HS-5 (cell line): ENCODE results near the gene KBTBD12.
"Not testable (repeated sequence)": the region's sequence is repeated elsewhere in the genome, so short reads cannot be mapped to it uniquely, and the experiment has no call there.

Experiments
- DNase-seq: peaks from one replicate; pipeline ENCODE4 v3.0.0-alpha.2; 2012; ENCODE audit warnings: low read depth

KBTBD12 gene

GRCh38 chr3:127903611-127904375 is 11.2 kb upstream of the KBTBD12 start:
- no peak for DNase-seq

DNA sequence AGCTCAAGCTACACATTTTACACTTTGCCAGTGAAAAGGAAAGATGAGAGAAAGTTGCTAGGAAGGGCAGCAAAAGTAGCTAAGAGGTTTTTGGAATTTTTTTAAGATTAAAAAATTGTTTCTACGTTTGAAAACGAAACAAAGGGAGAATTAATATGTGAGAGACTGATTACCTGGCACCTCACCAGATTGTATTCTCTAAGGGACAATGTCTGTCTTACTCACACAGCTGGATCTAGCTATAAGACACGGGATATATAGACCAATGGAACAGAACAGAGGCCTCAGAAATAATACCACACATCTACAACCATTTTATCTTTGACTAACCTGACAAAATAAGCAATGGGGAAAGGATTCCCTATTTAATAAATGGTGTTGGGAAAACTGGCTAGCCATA is 9.5 kb upstream of the KBTBD12 start:
- no peak for DNase-seq

GRCh38 chr3:127906653-127907052 is 8.4 kb upstream of the KBTBD12 start:
- DNase-seq, result not testable (repeated sequence)

DNA sequence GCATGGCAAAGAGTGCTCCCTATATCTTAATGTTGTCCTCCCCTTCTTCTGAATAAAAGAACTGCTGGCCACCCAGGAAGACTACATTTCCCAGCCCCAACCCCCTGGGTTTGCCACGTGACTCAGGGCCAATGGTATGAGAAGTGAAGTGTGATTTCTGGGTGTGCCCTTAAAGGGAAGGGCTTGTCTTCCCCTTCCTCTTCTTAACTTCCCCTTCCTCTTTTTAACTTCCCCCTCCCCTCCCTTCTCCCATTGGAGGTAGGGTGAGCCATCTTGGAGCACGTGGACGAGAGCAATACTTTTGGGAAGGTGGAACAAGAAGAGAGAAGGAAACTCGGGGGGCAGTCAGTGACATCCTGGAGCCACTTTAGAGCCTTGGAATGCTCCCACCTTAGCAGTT is 6.8 kb upstream of the KBTBD12 start:
- DNase-seq, result no peak

- DNase-seq, result no peak
These were observed 6.1 kb upstream of the KBTBD12 start for GRCh38 chr3:127908951-127909350.

DNA sequence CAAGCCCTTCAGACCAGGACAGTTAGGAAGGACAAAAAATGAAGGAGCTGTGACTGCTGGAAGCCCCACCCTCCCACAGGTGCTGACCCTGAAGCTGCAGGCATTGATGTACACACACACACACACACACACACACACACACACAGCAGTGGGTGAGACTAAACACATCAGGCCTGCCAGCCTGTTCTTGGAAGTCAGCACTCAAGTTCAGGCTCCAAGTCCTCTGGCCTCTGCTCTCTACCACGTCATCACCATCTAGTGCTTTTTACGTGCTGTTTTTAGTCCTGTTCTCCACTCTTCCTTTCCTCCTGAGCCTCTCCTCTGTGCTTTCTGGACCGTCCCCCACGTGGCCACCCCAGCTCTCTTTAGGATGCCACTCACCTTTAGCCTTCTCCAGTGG is 5.4 kb upstream of the KBTBD12 start:
- no peak for DNase-seq

DNA sequence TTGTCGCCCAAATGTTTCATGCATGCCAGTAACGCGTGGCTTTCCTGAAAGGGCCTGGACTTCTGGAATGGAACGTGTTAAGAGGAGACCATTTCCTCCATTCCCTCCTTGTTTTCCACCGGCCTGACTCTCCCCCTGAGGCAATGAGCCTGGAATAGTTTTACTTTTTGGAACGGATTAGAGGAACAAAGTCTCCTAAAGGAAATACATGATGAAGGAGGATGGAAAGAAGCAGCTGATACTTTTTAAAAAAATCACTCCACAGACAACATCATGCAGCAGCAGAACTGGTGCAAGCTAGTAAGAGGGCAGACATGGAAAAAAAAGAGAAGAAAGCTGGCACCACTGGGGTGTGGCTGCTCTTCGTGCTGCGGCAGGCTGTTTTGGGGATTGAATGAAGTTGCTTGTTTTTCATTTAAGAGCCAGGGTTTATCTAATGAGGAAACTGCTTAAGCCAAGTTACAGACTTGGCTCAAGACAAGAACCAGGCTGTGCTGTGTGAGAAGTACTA is 3.6 kb upstream of the KBTBD12 start:
- no peak for DNase-seq

DNA sequence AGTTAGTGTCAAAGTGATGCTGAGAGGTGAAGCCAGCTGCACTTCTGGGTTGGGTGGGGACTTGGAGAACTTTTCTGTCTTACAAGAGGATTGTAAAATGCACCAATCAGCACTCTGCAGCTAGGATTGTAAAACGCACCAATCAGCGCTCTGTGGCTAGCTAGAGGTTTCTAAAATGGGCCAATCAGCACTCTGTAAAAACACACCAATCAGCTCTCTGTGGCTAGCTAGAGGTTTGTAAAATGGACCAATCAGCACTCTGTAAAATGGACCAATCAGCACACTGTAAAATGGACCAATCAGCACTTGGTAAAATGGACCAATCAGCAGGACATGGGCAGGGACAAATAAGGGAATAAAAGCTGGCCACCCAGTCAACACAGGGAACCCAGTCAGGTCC is 1.2 kb upstream of the KBTBD12 start:
- not testable (repeated sequence) for DNase-seq

DNA sequence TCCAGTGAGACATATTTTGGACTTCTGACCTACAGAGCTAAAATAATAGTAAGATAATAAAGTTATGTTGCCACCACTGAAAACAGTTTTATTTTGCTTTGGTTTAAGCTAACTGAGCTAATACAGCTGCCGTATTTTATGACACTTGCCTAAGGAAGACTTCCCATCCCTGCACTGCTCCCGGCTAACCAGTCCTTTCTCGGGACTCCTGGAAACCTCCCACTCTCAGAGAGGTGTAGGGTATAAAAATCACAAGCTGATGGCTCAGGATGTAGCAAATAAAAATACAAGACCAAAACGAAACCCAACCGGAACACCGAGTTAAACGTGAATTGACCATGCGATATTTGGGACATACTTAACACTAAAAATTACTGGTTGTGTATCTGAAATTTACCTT is 448 bp upstream of the KBTBD12 start:
- DNase-seq, result no peak

- DNase-seq, result no peak
These were observed 983 bp downstream of the KBTBD12 start for GRCh38 chr3:127915937-127916493.

- no peak for DNase-seq
These were observed 5.7 kb downstream of the KBTBD12 start for GRCh38 chr3:127920738-127921137.

DNA sequence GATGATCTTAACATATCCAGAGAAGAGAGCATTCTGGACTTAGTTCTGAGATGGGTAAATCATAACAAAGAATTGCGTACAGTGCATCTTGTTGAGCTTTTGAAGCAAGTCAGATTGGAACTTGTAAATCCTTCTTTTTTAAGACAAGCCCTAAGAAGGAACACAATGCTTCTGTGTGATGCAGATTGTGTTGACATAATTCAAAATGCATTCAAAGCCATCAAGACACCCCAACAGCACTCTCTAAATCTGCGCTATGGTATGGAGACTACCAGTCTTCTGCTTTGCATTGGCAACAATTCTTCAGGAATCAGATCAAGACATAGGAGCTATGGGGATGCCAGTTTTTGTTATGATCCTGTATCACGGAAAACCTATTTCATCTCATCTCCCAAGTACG is 8.6 kb downstream of the KBTBD12 start:
- DNase-seq, result no peak

DNA sequence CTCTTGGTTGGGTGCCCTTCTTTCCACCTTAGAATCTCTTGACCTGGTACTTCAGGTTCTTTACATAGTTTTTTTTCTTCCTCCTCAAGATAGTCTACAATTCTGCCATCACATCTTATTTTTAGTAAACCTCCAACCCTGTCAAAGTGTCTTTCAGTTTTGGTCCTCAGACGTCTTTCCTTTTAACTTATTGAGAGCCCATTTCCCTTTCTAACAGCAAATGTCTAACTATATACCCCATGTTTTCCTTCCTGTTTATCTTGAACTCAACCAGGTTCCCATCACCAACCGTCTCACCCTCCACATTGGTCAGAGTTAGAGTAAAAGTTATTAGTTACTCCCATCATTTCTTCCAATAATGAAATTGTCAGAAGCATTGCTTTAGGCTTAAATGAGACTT is 10.4 kb downstream of the KBTBD12 start:
- no peak for DNase-seq

GRCh38 chr3:127927829-127928604 is 13.0 kb downstream of the KBTBD12 start:
- DNase-seq, result no peak

DNA sequence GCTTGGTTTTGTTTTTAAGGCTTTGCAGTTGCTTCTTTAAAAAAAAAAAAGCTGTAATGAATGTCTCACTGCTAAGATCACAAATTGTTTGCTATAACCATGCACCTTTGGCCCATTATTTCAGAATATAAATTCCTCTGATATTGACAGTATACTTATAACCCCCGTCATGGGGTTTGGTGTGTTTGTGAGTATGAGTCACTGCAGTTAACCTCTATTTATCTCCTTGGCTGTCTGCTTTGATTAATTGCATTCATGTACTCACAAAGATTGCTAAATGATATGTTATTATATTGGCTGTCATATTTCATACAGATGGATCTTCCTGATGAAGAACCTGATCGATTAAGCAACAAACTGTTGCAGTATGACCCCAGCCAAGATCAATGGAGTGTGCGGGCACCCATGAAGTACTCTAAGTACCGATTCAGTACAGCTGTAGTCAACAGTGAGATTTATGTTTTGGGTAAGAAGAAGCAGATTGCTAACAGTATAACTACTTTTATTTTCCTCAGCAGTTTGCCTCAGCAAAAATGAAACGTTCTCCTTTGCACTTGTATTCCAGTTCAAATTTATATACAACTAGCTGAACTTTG is 14.9 kb downstream of the KBTBD12 start:
- no peak for DNase-seq

DNA sequence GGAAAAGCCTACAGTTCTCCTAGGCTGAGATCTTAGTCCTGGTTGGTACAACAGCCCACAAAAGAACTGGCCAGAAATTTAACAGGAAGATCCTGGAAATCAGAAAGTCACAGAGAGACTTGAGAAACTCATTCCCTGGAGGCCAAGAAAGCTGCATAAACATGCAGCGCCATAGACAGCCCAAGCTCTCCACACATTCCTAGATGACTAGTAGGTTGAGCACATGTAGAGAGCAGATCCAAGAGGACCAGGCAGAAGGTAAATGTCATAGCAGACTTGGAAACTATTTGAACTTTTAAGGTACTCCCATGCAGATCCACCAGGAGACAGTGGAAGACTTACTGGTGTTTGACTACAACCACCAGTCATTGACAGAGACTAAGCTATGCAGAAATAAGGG is 18.4 kb downstream of the KBTBD12 start:
- no peak for DNase-seq

DNA sequence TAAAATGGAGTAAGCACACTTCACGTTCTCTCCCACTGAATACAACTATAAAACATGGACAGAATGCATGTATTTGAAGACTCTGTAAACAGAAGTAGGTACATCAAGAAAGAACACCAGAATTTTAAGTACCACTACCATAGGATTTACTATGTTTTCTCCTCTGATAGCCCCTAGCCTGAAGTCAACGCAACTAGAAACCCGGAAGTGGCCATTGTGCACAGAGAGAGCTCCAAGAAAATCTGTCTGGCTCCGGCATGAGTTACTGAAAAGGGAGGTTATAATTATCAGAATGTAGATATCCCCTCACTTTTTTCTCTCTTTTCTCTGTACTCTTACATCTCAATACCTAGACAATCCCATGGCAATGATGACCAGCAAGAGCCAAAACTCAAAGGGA is 23.8 kb downstream of the KBTBD12 start:
- DNase-seq, result no peak

DNA sequence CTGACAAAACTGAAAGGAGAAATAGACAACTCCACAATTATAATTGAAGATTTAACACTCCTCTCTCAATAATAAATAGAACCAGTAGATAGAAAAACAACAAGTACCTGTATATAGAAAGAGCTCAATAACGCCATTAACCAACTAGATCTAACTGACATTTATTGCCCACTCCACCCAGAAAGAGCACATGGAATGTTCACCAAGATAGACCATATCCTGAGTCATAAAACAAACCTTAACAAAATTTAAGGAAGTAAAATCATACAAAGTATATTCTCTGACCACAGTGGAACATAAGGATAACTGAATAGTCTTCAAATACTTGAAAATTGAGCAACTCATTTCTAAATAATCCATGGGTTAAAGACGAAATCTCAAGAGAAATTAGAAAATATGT is 25.1 kb downstream of the KBTBD12 start:
- no peak for DNase-seq

GRCh38 chr3:127942613-127943012 is 27.6 kb downstream of the KBTBD12 start:
- no peak for DNase-seq

DNA sequence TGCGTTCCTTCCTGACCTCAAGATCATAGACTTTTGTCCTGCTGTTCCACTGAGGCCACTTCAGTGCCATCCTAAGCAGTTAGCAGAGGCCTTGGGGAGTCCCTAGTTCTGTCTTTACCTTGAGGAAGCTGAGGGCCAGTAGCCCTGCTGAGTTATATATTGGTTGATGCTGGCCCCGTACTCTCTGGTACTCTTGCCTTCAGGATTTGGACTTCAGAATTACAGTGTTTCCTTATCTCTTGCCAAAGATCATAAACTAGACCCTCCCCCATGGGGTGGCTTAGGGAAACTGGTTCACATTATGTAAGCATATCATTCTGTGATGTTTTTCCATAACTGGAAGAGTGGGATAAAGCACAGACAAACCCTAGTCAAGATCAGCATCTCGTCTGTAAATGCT is 33.2 kb downstream of the KBTBD12 start:
- no peak for DNase-seq

DNA sequence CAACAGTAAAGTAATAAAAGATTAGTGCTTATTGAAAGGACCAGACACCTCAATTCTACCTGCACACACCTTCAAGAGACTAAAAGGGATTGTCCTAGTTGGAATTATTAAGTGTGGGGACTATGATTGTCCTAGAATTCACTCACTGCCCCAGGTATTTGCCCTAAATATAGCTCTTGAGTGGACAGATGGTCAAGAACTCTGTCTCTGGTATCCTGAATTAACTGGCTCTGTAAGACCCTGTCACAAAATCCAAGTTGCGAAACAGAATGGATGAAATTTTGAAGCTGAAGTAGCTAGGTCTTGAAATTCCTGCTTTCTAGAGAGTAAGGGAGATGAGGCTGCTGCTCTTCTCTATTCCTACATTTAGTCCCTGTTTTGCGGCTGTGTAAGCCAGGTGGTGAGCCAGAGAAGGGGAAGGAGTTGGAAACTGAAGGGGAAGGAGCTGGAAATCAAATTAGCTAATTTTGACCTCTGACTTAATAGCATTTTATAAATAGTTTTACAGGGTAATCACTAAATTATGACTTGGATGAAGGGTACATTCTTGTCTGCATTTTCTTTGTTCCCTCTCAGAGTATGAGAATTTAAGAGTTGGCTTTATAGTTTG is 34.5 kb downstream of the KBTBD12 start:
- DNase-seq, result no peak

DNA sequence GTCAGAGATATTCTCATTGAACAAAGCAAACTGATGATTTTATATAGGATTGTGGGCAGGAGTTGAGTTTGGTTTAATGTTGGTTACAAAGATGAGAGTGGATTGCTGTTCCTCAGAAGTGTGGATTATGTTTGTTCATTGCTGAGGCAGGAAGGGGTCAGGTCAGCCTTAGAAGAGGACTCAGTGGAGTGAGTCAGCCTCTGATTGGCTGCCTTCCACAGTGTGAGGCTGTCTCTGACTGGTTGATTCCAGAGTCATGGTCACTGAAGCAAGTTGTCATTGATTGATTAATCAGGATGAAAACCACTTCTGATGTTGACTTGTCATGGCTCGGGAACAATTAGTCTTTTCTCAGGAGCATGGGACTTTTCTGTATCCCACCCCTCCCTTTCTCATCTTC is 36.2 kb downstream of the KBTBD12 start:
- DNase-seq, result no peak
